AG08396 (cell line): ENCODE results near the gene CETP.

Source experiments
- DNase-seq: peaks from one replicate; pipeline ENCODE4 v3.0.0; 2012; ENCODE audit warnings: low spot score, mixed read lengths

The CETP gene

GRCh38 chr16:56961851-56962281, at the start of gene CETP:
CETP (plus strand) TSS chr16:56961950; CDS start chr16:56961980, 30 bp downstream.
- no peak for DNase-seq

DNA sequence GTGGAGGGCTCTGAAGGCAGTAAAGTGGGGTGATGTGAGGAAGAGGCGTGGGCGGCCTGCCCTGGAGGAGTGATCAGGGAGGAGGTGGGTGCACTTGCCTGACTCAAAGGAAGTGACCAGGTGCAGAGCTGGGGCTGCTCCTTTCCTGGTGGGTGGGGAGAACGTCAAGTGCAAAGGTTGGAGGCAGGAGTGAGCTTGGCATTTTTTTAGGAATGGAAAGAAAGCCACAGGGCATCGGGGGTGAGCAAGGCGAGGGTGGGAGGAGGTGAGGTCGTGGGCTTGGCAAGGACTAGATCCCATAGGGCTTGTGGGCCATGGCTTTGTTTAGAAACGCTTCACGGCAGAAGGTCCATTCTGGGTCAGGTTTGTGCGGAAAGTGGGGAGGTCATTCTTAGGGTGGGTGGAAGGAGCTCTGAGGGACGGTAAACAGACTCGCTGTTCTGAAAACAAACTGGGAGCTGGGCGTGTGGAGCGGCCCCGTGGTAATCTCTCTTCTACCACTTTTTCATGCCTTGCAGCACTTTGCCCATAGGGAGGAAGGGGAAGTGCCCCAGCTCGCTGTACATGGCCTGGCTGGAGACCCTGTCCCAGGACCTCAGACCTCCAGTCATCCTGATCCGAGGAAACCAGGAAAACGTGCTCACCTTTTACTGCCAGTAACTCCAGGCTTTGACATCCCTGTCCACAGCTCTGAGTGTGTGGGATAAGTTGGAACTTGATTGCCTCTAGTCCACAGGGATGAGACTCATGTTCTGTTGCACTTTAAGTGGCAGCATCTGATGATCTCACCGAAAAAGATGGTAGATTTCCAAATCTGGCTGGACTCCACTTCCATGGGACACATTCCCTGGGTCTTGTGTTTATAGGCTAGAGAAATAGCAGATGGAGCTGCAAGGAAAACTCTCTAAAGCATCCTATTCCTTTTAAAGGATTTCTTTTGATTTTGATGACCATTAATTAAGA, 48.7 kb upstream of the CETP start:
- peak; percentile 76 for DNase-seq

GRCh38 chr16:56914896-56915295, 46.9 kb upstream of the CETP start:
- no peak for DNase-seq

- no peak for DNase-seq
Observed at GRCh38 chr16:56915336-56916119, 46.2 kb upstream of the CETP start.

- no peak for DNase-seq
Observed at GRCh38 chr16:56916571-56917403, 45.0 kb upstream of the CETP start.

DNA sequence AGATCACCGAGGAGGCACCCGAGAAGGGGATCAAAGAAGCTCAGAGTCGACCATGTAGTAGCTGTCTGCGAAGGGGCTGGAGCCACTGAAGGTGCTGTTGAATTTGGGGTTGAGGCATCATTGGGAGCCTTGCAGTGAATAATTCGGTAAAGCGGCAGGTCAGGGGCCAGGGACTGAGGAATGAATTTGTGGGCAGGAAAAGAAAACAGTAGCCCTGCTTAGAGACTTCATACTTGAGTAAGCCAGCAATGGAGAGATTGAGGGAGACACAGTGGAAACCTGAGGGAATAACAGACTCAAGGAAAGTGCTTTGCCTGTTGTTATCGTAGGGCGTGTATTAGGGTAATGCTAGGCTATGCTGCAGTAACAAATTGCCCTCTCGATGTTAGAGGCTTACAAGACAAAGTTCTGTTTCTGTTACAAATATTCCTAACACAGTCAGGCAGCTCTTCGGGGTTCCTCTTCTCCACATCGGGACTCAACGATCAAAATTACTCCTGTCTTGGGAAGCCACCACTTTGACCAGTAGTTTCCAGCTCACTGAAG, 43.2 kb upstream of the CETP start:
- DNase-seq = no peak

- DNase-seq = no peak
Observed at GRCh38 chr16:56919099-56919800, 42.5 kb upstream of the CETP start.

GRCh38 chr16:56921571-56921970, 40.2 kb upstream of the CETP start:
- no peak for DNase-seq

DNA sequence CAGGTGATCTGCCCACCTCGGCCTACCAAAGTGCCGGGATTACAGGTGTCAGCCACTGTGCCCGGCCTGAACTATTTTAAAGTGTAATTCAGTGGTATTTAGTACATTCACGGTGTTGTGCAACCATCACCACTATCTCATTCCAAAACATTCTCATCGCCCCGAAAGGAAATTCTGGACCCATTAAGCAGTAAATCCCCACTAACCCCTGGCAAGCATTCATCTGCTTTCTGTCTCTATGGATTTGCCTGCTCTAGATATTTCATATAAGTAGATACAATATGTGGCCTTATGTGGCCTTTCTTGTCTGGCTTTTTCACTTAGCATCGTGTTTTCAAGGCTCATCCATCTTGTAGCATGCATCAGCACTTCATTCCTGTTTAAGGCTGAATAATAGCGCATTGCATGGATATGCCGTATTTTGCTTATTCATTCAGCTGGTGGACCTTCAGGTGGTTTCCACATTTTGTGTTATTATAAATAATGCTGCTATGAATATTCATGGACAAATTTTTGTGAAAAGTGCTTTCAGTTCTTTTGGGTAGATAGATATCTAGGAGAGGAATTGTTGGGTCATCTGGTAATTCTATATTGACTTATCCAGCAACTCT, 38.2 kb upstream of the CETP start:
- DNase-seq = no peak

- DNase-seq = no peak
Observed at GRCh38 chr16:56927471-56927870, 34.3 kb upstream of the CETP start.

- no peak for DNase-seq
Observed at GRCh38 chr16:56929639-56930038, 32.1 kb upstream of the CETP start.

- no peak for DNase-seq
Observed at GRCh38 chr16:56930486-56931270, 31.1 kb upstream of the CETP start.

GRCh38 chr16:56931271-56931891, 30.4 kb upstream of the CETP start:
- no peak for DNase-seq

- peak; percentile 100 for DNase-seq
Observed at GRCh38 chr16:56931892-56932720, 29.6 kb upstream of the CETP start, which contains the start of gene HERPUD1. HERPUD1 (plus strand) TSS chr16:56932142; CDS start chr16:56932245, 103 bp downstream.

GRCh38 chr16:56932721-56933619, 28.8 kb upstream of the CETP start:
- peak; percentile 79 for DNase-seq

GRCh38 chr16:56933828-56934598, 27.7 kb upstream of the CETP start:
- no peak for DNase-seq
